ENCODE measurements around the gene RTEL1. TPM values are rescaled to one million over a fixed set of nuclear protein-coding genes. Genes with fewer than 3 reads are reported as not detected.
"Not testable (repeated sequence)": the region's sequence is repeated elsewhere in the genome, so short reads cannot be mapped to it uniquely, and the experiment has no call there.

RTEL1 gene
- total RNA-seq, 2 experiments from 2014 or later = 37.4 to 39.1 TPM

DNA sequence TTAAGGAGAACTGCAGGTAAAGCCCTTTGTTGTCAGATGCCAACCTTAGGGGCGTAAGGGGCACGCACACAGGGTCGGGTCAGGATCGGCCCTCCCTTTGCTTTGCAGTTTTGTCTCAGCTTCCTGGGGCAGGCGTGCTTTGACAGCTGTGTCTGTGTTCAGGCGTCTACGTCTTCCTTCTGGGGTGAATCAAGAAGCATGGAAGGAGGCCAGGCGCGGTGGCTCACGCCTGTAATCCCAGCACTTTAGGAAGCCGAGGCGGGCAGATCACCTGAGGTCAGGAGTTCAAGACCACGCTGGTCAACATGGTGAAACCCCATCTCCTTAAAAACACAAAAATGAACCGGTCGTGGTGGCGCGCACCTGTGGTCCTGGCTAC is 51.0 kb downstream of the RTEL1 start:
- intact Hi-C loops (cut with micrococcal nuclease) = loop anchor here (10.0 kb wide), 1 partner anchor 156 kb away; the partner anchor contains the start of genes ABHD16B and TPD52L2
- POLR2A ChIA-PET = interaction anchor here (0.8 to 3.0 kb wide), 5 partner anchors 11 to 328 kb away, joined by 3 to 16 read pairs (median 4); partner anchors contain the start of gene LIME1
- DNase-seq (no peak), ATAC-seq (no peak)
- H3K36me3 Mint-ChIP-seq (ENCODE audit: low read depth) = peaks cover 54% of the 10 kb centered on the region
- H3K4me1 Mint-ChIP-seq (ENCODE audit: low read depth) = peaks cover 41% of the 10 kb centered on the region
- H3K4me3 Mint-ChIP-seq = peak overlapping the region; percentile 87
- TF ChIP-seq, protein P1, sequence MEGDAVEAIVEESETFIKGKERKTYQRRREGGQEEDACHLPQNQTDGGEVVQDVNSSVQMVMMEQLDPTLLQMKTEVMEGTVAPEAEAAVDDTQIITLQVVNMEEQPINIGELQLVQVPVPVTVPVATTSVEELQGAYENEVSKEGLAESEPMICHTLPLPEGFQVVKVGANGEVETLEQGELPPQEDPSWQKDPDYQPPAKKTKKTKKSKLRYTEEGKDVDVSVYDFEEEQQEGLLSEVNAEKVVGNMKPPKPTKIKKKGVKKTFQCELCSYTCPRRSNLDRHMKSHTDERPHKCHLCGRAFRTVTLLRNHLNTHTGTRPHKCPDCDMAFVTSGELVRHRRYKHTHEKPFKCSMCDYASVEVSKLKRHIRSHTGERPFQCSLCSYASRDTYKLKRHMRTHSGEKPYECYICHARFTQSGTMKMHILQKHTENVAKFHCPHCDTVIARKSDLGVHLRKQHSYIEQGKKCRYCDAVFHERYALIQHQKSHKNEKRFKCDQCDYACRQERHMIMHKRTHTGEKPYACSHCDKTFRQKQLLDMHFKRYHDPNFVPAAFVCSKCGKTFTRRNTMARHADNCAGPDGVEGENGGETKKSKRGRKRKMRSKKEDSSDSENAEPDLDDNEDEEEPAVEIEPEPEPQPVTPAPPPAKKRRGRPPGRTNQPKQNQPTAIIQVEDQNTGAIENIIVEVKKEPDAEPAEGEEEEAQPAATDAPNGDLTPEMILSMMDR (IDR thresholded peaks at IDR 0.05) = no peak
- H3K9me3 Mint-ChIP-seq = peaks cover 6% of the 10 kb centered on the region
- CTCF ChIA-PET = interaction anchor here (2.0 to 2.8 kb wide), 3 partner anchors 10 to 77 kb away, joined by 8 to 16 read pairs (median 8); no protein-coding TSS in a partner anchor
- peak overlapping the region; percentile 70 for H3K27ac Mint-ChIP-seq
- no peaks in the 10 kb centered on the region for H3K27me3 Mint-ChIP-seq

DNA sequence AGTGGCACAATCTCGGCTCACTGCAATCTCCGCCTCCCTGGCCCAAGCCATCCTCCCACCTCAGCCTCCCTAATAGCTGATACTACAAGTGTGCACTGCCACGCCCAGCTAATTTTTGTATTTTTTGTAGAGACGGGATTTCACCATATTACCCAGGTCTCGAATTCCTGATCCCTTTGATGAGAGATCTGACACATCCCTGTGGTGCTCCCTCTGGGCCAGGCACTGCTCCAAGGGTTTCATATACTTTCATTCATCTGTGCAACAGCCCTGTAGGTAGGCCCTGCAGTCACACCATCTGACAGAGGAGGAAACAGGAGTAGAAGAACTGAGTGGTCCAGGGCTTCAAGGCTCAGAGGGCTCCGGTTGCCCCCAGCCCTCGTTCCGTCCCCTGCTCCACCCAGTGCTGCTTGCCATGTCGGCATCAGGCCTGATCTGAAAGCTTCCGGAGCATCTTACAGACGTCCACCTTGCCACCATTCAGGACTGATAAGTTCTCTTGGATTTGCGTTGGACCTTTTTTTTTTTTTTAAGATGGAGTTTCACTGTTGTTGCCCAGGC is 53.1 kb downstream of the RTEL1 start:
- ATAC-seq (no peak), DNase-seq (no peak)
- Mint-ChIP-seq H3K4me3 (no peak overlapping the region), H3K27me3 (no peaks in the 10 kb centered on the region), H3K9me3 (peaks cover 13% of the 10 kb centered on the region), H3K36me3 (ENCODE audit: low read depth) (peaks cover 63% of the 10 kb centered on the region), H3K4me1 (ENCODE audit: low read depth) (peaks cover 46% of the 10 kb centered on the region), H3K27ac (peak overlapping the region; percentile 25)
- intact Hi-C loops (cut with micrococcal nuclease) = no loop called here
- POLR2A ChIA-PET = no interaction called here
- TF ChIP-seq, protein P1 (IDR thresholded peaks at IDR 0.05) = no peak
- CTCF ChIA-PET = interaction anchor here (1.2 kb wide), 1 partner anchor 263 kb away, joined by 4 read pairs; no protein-coding TSS in a partner anchor

DNA sequence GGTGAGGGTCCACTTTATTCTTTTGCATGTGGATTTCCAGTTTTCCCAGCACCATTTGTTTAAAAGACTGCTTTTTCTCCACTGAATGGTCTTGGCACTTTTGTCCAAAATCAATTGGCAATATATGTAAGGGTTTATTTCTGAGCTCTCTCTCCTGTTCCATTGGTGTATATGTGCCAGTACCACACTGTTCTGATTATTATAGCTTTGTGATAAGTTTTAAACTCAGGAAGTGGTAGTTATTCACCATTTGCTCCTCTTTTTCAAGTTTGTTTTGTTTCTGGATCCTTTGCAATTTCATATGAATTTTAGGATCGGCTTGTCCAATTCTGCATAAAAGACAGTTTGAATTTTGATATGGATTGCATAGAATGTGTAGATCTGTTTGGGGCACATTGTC is 54.1 kb downstream of the RTEL1 start:
- CTCF ChIA-PET = interaction anchor here (0.6 to 1.2 kb wide), 2 partner anchors 174 to 262 kb away, joined by 3 to 4 read pairs; no protein-coding TSS in a partner anchor
- TF ChIP-seq, protein P1 (IDR thresholded peaks at IDR 0.05) = no peak
- Mint-ChIP-seq H3K27me3 (no peaks in the 10 kb centered on the region), H3K9me3 (peaks cover 15% of the 10 kb centered on the region), H3K4me3 (no peak overlapping the region), H3K4me1 (ENCODE audit: low read depth) (peaks cover 46% of the 10 kb centered on the region), H3K36me3 (ENCODE audit: low read depth) (peaks cover 67% of the 10 kb centered on the region), H3K27ac (no peak overlapping the region)
- POLR2A ChIA-PET = no interaction called here
- DNase-seq (no peak), ATAC-seq (no peak)
- intact Hi-C loops (cut with micrococcal nuclease) = no loop called here

DNA sequence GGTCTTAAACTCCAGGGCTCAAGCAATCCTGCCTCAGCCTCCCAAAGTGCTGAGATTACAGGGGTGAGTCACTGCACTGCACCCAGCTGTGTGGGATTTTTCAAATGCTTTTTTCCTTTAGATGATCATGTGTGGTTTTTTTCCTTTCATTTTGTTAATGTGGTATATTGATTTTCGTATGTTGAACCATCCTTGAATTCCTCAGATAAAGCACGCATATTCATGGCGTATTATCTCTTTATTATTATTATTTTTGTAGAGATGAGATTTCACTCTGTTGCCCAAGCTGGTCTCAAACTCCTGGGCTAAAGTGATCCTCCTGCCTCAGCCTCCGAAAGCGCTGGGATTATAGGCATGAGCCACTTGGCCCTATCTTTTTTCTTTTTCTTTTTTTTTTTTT is 56.7 kb downstream of the RTEL1 start:
- DNase-seq = no peak
- Mint-ChIP-seq H3K27me3 (no peaks in the 10 kb centered on the region), H3K4me3 (no peak overlapping the region), H3K4me1 (ENCODE audit: low read depth) (peaks cover 41% of the 10 kb centered on the region), H3K27ac (no peak overlapping the region), H3K36me3 (ENCODE audit: low read depth) (peaks cover 78% of the 10 kb centered on the region), H3K9me3 (peaks cover 21% of the 10 kb centered on the region)
- TF ChIP-seq, protein P1 (IDR thresholded peaks at IDR 0.05) = no peak
- ChIA-PET POLR2A (no interaction called here), CTCF (interaction anchor here (1.0 kb wide), 1 partner anchor 21 kb away, joined by 3 read pairs; the partner anchor contains the start of gene LIME1)
- ATAC-seq = no peak
- intact Hi-C loops (cut with micrococcal nuclease) = no loop called here

DNA sequence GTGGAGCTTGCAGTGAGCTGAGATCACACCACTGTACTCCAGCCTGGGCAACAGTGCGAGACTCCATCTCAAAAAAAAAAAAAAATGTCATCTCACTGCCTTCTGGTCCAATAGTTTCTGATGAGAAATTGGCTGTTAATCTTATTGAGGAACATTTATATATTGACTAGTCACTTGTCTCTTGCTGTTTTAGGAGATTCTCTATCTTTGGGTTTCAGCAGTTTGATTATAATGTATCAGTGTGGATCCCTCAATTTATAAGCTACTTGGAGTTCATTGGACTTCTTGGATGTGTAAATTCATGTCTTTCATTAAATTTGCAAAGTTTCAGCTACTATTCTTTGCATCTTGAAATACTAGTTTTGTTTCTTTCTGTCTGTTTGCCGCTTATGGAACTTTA is 60.9 kb downstream of the RTEL1 start:
- H3K27ac Mint-ChIP-seq = peak overlapping the region; percentile 27
- peaks cover 40% of the 10 kb centered on the region for H3K4me1 Mint-ChIP-seq (ENCODE audit: low read depth)
- POLR2A ChIA-PET = interaction anchor here (1.2 to 1.8 kb wide), 2 partner anchors 10 to 11 kb away, joined by 5 read pairs; partner anchors contain the start of genes ARFRP1 and ZGPAT

DNA sequence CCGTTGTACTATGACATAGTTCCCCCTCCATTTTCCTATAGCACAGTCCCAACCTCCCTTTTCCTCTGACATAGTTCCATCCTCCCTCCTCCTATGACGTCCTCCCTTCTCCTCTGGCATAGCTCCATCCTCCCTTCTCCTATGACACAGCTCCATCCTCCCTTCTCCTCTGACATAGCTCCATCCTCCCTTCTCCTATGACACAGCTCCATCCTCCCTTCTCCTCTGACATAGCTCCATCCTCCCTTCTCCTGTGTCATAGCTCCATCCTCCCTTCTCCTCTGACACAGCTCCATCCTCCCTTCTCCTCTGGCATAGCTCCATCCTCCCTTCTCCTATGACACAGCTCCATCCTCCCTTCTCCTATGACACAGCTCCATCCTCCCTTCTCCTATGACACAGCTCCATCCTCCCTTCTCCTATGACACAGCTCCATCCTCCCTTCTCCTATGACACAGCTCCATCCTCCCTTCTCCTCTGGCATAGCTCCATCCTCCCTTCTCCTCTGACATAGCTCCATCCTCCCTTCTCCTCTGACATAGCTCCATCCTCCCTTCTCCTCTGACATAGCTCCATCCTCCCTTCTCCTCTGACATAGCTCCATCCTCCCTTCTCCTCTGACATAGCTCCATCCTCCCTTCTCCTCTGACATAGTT is 65.0 kb downstream of the RTEL1 start:
- H3K4me3 Mint-ChIP-seq; intact Hi-C loops (cut with micrococcal nuclease); CTCF ChIA-PET; ATAC-seq; H3K27ac Mint-ChIP-seq; DNase-seq; H3K27me3 Mint-ChIP-seq: not testable (repeated sequence)
- Mint-ChIP-seq H3K36me3 (ENCODE audit: low read depth) (peaks cover 60% of the 10 kb centered on the region), H3K4me1 (ENCODE audit: low read depth) (peaks cover 34% of the 10 kb centered on the region), H3K9me3 (peaks cover 18% of the 10 kb centered on the region)
- POLR2A ChIA-PET = interaction anchor here (0.6 to 1.2 kb wide), 3 partner anchors 15 to 243 kb away, joined by 3 to 5 read pairs (median 4); partner anchors contain the start of gene ZGPAT

More for the DNA sequence above, 60.9 kb downstream of the RTEL1 start:
- DNase-seq = no peak
- H3K9me3 Mint-ChIP-seq = peaks cover 17% of the 10 kb centered on the region
- peaks cover 64% of the 10 kb centered on the region for H3K36me3 Mint-ChIP-seq (ENCODE audit: low read depth)
- intact Hi-C loops (cut with micrococcal nuclease) = no loop called here
- TF ChIP-seq, protein P1 (IDR thresholded peaks at IDR 0.05) = no peak
- CTCF ChIA-PET = interaction anchor here (0.8 to 1.5 kb wide), 2 partner anchors 11 to 56 kb away, joined by 3 to 8 read pairs; partner anchors contain the start of genes ARFRP1 and ZGPAT
- no peaks in the 10 kb centered on the region for H3K27me3 Mint-ChIP-seq
- H3K4me3 Mint-ChIP-seq = no peak overlapping the region
- no peak for ATAC-seq

DNA sequence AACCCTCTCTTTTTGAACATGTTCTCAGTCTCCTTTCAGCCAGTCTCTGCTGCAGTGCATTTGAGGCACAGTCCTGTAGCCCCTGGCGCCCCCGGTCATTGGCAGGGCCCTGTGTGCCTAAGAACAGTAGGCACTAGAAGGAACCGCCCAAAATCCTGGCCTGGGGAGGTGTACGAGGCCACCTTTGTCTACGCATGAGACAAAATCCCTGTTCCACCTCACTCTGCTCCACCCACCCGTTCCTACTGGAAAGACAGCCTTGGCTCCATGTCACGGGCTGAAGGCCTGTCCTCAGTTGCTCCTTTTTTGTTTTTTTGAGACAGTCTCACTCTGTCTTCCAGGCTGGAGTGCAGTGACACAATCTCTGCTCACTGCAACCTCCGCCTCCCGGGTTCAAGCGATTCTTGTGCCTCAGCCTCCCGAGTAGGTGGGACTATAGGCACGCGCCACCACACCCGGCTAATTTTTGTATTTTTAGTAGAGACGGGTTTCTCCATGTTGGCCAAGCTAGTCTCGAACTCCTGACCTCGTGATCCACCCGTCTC is 72.1 kb downstream of the RTEL1 start:
- H3K27me3 Mint-ChIP-seq; H3K9me3 Mint-ChIP-seq; intact Hi-C loops (cut with micrococcal nuclease); ATAC-seq; H3K4me3 Mint-ChIP-seq; H3K27ac Mint-ChIP-seq; DNase-seq: not testable (repeated sequence)
- peaks cover 17% of the 10 kb centered on the region for H3K4me1 Mint-ChIP-seq (ENCODE audit: low read depth)
- CTCF ChIA-PET = interaction anchor here (1.4 kb wide), 1 partner anchor 9 kb away, joined by 5 read pairs; no protein-coding TSS in a partner anchor
- H3K36me3 Mint-ChIP-seq (ENCODE audit: low read depth) = peaks cover 33% of the 10 kb centered on the region
- POLR2A ChIA-PET = interaction anchor here (1.5 kb wide), 2 partner anchors 9 kb away, joined by 3 to 4 read pairs; no protein-coding TSS in a partner anchor
